Measurements from ENCODE around the gene LSS.

DNA sequence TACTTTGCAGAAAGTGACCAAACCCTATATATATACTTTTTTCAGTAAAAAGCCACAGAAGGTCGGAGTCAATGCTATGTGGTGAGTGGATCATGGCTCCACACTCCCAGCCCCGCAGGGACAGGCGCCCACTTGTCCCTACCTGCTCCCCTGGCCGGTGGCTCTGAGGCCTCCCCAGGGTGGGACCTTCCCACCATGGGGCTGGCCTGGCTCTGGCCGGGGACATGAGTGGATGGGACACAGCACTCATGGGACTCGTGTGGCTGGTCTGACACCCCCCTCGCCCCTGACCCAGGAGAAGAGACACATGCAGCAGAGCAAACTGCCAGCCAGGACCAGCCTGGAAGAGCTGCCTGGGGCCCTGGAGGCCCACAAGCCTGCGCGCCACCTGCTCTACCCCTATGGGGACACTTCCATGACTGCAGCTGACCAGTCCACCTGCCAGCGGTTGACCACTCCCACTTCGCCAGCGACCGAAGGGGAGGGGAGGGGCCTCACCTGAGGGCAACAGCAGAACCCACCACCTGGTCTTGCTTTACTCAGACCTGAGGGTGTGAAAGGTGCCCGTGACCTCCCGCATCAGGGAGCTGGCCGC, 46.5 kb downstream of the LSS start:
- TF ChIP-seq EZH2 (optimal IDR thresholded peaks at IDR 0.05; ENCODE audit: low read depth, low read length) = no peak
- TF ChIP-seq, protein P1, sequence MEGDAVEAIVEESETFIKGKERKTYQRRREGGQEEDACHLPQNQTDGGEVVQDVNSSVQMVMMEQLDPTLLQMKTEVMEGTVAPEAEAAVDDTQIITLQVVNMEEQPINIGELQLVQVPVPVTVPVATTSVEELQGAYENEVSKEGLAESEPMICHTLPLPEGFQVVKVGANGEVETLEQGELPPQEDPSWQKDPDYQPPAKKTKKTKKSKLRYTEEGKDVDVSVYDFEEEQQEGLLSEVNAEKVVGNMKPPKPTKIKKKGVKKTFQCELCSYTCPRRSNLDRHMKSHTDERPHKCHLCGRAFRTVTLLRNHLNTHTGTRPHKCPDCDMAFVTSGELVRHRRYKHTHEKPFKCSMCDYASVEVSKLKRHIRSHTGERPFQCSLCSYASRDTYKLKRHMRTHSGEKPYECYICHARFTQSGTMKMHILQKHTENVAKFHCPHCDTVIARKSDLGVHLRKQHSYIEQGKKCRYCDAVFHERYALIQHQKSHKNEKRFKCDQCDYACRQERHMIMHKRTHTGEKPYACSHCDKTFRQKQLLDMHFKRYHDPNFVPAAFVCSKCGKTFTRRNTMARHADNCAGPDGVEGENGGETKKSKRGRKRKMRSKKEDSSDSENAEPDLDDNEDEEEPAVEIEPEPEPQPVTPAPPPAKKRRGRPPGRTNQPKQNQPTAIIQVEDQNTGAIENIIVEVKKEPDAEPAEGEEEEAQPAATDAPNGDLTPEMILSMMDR (IDR thresholded peaks at IDR 0.05; ENCODE audit: low read length) = no peak
- TF ChIP-seq EZH2phosphoT487 (IDR thresholded peaks at IDR 0.05; ENCODE audit: low read length) = no peak

Measured in MM.1S (cell line).